T-cell (primary cell): ENCODE results near the gene RNASE7. TPM values are rescaled to one million over a fixed set of nuclear protein-coding genes. Genes with fewer than 3 reads are reported as not detected.

Experiments
- ATAC-seq, 4 experiments: fragments of 200-7000 bp in 3 of 4; fragments of 150-1000 bp in 1 of 4; cut with Tn5 transposase; replicated peaks in 1 of 4; 1 replicate in 3 of 4; 2 replicates in 1 of 4; pipeline ENCODE4 v1.10.0; 2021; ENCODE audit warnings: moderate library complexity in 3 of 4, mild to moderate bottlenecking in 2 of 4, moderate number of reproducible peaks in 1 of 4
- CTCF ChIA-PET, 2 donors: fragments of 300-600 bp; sonication (Branson Sonifier 250); formaldehyde crosslinking; loops; one replicate each; lab custom pipeline; 2022; ENCODE audit warnings: antibody characterized with exemption in 2 of 2; lab: Charles Lee
- POLR2A ChIA-PET, 2 donors: fragments of 300-600 bp; sonication (Branson Sonifier 250); formaldehyde crosslinking; loops; one replicate each; lab custom pipeline; 2022; ENCODE audit warnings: antibody characterized with exemption in 2 of 2; lab: Charles Lee
- DNase-seq, 35 experiments: peaks; one replicate each; pipeline versions ENCODE4 v3.0.0 to v3.0.0-alpha.2; 2013 to 2023
- H3K27ac ChIP-seq: one replicate; pipeline ENCODE4 v1.5.1; 2013; ENCODE audit warnings: low read length
- H3K27me3 ChIP-seq, 2 experiments: replicated peaks in 1 of 2; 1 replicate in 1 of 2; 2 replicates in 1 of 2; pipeline versions ENCODE4 v1.6.1 to v1.7.0; 2013; ENCODE audit warnings: low read length in 1 of 2, mixed read lengths in 1 of 2; ENCODE audit not compliant: control insufficient read depth in 2 of 2, insufficient read depth in 2 of 2; ENCODE audit errors: extremely low read depth in 1 of 2
- H3K36me3 ChIP-seq, 2 donors: 1 replicate in 1 of 2; 2 replicates in 1 of 2; pipeline versions ENCODE4 v1.6.1 to v1.7.0; 2013; ENCODE audit warnings: low read length in 1 of 2; ENCODE audit not compliant: control insufficient read depth in 2 of 2, insufficient read depth in 1 of 2; ENCODE audit errors: extremely low read depth in 1 of 2
- H3K4me1 ChIP-seq, 2 experiments: 1 replicate in 1 of 2; 2 replicates in 1 of 2; pipeline versions ENCODE4 v1.6.1 to v1.7.0; 2013; ENCODE audit warnings: low read length in 2 of 2, mixed read lengths in 1 of 2; ENCODE audit not compliant: insufficient read depth in 2 of 2, control insufficient read depth in 1 of 2; ENCODE audit errors: extremely low read depth in 1 of 2
- H3K4me3 ChIP-seq, 2 donors: 1 replicate in 1 of 2; 2 replicates in 1 of 2; pipeline versions ENCODE4 v1.5.1 to v1.7.0; 2013; ENCODE audit warnings: mild to moderate bottlenecking in 2 of 2, low read length in 1 of 2, moderate library complexity in 1 of 2; ENCODE audit not compliant: control insufficient read depth in 1 of 2; ENCODE audit errors: extremely low read depth in 1 of 2
- H3K9me3 ChIP-seq: 2 replicates; pipeline ENCODE4 v1.7.0; 2013
- H3K27ac Mint-ChIP-seq, 2 donors: one replicate each; pipeline ENCODE4 v1.8.0; 2020 to 2021; ENCODE audit warnings: mild to moderate bottlenecking in 2 of 2, mixed read lengths in 2 of 2
- H3K27me3 Mint-ChIP-seq, 2 donors: one replicate each; pipeline ENCODE4 v1.8.0; 2021 to 2022; ENCODE audit warnings: mixed read lengths in 2 of 2
- H3K36me3 Mint-ChIP-seq: one replicate; pipeline ENCODE4 v1.8.0; 2021; ENCODE audit warnings: mixed read lengths
- H3K4me1 Mint-ChIP-seq, 3 donors: one replicate each; pipeline ENCODE4 v1.8.0; 2020 to 2022; ENCODE audit warnings: mixed read lengths in 3 of 3, mild to moderate bottlenecking in 1 of 3
- H3K4me3 Mint-ChIP-seq, 3 donors: one replicate each; pipeline ENCODE4 v1.8.0; 2020 to 2022; ENCODE audit warnings: mild to moderate bottlenecking in 3 of 3, mixed read lengths in 3 of 3, moderate library complexity in 3 of 3
- H3K9me3 Mint-ChIP-seq, 3 donors: one replicate each; pipeline ENCODE4 v1.8.0; 2020 to 2022; ENCODE audit warnings: mixed read lengths in 3 of 3
- WGBS: methylation state at CpG from one replicate; pipeline ENCODE4 v1.1.5; 2013; ENCODE audit warnings: missing lambda C conversion rate; ENCODE audit not compliant: insufficient coverage; 5-methylcytosine and 5-hydroxymethylcytosine counted together
- total RNA-seq, 35 experiments: library from RNA in 6 of 35; stranded (reverse) in 6 of 35; fragments of 120-200 nt in 1 of 35; gene quantifications; one replicate each; pipeline versions ENCODE4 v1.2.1 to v1.2.4 and lab custom pipeline; 2013 to 2026

The RNASE7 gene
- total RNA-seq, 5 donors from 2014 or later (not counting 1 experiment from before 2014, with no cell fraction given) = not detected

DNA sequence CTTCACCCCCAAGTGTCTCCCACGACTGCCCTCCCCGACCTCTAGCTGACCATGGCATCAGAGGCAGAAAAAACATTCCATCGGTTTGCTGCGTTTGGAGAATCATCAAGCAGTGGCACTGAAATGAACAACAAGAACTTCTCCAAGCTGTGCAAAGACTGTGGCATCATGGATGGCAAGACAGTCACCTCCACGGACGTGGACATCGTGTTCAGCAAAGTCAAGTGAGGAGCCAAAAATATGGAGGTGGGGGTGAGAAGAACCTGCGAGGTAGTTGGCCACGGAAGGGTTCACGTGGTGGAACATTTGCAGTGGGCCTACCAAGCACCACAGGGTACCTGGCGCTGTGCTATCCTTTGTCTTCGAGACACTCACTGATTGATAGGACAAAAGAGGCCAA, 11.6 kb upstream of the RNASE7 start:
- H3K36me3 ChIP-seq = no peaks in the 10 kb centered on the region
- no peak overlapping the region for H3K27ac ChIP-seq
- POLR2A ChIA-PET = interaction anchor here in 1 of 2 donors (0.7 kb wide), 1 partner anchor 11 kb away, joined by 3 read pairs; no protein-coding TSS in a partner anchor
- H3K27me3 ChIP-seq = peaks cover 0 to 14% of the 10 kb centered on the region in 2 experiments
- Mint-ChIP-seq H3K4me1 (no peaks in the 10 kb centered on the region), H3K4me3 (no peak overlapping the region), H3K9me3 (no peaks in the 10 kb centered on the region), H3K27me3 (no peaks in the 10 kb centered on the region), H3K36me3 (no peaks in the 10 kb centered on the region), H3K27ac (no peak overlapping the region)
- H3K4me1 ChIP-seq = peaks cover 0 to 4% of the 10 kb centered on the region in 2 experiments
- DNase-seq (no peak), ATAC-seq (no peak)
- CTCF ChIA-PET = no interaction called here
- 72% methylated on average over 11 of the region's 12 CpGs for WGBS
- no peak overlapping the region for H3K4me3 ChIP-seq
- no peaks in the 10 kb centered on the region for H3K9me3 ChIP-seq

DNA sequence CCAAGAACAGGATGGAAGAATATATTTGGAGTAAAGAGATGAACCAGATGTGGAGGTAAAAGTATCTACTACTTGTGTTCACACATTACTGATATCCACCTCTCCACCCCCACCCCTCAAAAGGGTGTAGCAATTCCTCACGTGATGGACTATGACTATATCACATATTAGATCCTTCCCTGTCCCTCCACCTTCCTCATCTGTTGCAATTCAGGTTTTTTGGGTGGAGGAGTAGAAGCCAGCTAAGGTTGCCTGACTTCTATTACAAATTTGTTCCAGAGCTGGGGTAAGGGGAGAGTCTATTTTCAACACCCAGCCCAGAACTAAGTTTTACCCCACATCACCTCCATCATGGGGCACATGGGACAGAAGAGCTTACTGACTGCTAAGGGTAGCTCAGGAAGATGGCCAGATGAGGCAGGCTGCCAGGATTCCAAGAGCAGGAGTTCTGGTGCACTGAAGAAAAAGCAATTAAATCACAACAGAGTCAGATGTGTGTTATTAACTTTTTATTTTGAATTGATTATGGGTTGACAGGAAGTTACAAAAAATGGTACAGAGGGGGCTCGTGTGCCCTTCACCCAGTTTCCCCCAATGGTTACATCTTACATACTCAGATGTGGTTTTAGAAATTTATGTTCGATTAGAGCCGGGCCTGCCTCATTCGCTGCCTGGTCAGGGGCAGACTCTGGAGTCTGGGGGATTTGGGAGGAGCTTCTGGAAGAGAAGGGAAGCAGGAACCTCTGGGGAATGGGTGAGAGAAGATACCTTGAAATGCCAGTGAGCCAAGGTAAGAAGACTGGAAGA, 9.6 kb upstream of the RNASE7 start:
- H3K9me3 ChIP-seq = no peaks in the 10 kb centered on the region
- no peaks in the 10 kb centered on the region for H3K4me1 Mint-ChIP-seq
- no peak overlapping the region for H3K4me3 ChIP-seq
- peaks cover 0 to 18% of the 10 kb centered on the region in 2 experiments for H3K27me3 ChIP-seq
- no peak overlapping the region for H3K4me3 Mint-ChIP-seq
- H3K9me3 Mint-ChIP-seq = no peaks in the 10 kb centered on the region
- H3K27ac Mint-ChIP-seq = no peak overlapping the region
- ATAC-seq = no peak
- H3K4me1 ChIP-seq = no peaks in the 10 kb centered on the region
- CTCF ChIA-PET = interaction anchor here (1.0 to 1.5 kb wide), 2 partner anchors 17 to 18 kb away, joined by 3 to 7 read pairs; no protein-coding TSS in a partner anchor
- H3K36me3 Mint-ChIP-seq = no peaks in the 10 kb centered on the region
- POLR2A ChIA-PET = interaction anchor here in 1 of 2 donors (0.6 kb wide), 1 partner anchor 225 kb away, joined by 6 read pairs; no protein-coding TSS in a partner anchor
- DNase-seq = no peak
- H3K27me3 Mint-ChIP-seq = peaks cover 0 to 3% of the 10 kb centered on the region in 2 donors
- H3K36me3 ChIP-seq = no peaks in the 10 kb centered on the region
- no peak overlapping the region for H3K27ac ChIP-seq
- 89% methylated on average over 3 of the region's 5 CpGs for WGBS

DNA sequence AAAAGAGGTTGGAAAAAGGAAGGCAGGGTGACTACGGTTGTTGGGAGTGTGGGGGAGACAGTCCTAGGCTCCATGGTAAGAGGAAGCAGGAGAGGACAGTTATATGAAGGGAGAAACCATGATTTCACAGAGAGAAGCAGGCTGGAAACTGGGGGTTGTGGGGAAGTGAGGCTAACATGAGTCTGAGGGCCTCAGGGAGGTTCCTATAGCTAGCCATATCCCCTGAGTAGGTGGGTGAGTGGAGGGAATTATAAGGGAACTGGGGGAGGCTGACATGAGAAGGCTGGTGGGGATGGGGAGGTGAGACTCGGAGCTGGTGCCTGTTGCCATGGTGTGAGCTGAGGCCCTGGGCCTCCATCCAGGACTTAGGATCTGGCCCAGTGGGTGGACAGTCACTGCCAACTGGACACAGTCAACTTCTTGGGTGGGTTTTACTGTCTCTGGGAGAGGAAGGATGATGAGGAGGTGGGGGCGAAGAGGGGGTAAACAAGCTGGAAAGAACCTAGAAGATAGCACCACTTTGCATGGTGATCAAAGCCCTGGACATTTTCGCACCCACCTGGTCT, 8.9 kb upstream of the RNASE7 start:
- Histone ChIP-seq H3K36me3 (no peaks in the 10 kb centered on the region), H3K9me3 (no peaks in the 10 kb centered on the region), H3K4me1 (no peaks in the 10 kb centered on the region), H3K4me3 (no peak overlapping the region), H3K27me3 (peaks cover 0 to 18% of the 10 kb centered on the region in 2 experiments), H3K27ac (no peak overlapping the region)
- H3K9me3 Mint-ChIP-seq = no peaks in the 10 kb centered on the region
- ChIA-PET POLR2A (interaction anchor here in 1 of 2 donors (0.6 kb wide), 1 partner anchor 224 kb away, joined by 6 read pairs; no protein-coding TSS in a partner anchor), CTCF (interaction anchor here in 1 of 2 donors (0.8 to 1.5 kb wide), 2 partner anchors 14 to 19 kb away, joined by 4 to 7 read pairs; no protein-coding TSS in a partner anchor)
- no peak for DNase-seq
- H3K27ac Mint-ChIP-seq = no peak overlapping the region
- WGBS = 90% methylated on average over 4 of the region's 4 CpGs
- H3K36me3 Mint-ChIP-seq = no peaks in the 10 kb centered on the region
- ATAC-seq = no peak
- H3K27me3 Mint-ChIP-seq = peaks cover 0 to 3% of the 10 kb centered on the region in 2 donors
- no peaks in the 10 kb centered on the region for H3K4me1 Mint-ChIP-seq
- no peak overlapping the region for H3K4me3 Mint-ChIP-seq

DNA sequence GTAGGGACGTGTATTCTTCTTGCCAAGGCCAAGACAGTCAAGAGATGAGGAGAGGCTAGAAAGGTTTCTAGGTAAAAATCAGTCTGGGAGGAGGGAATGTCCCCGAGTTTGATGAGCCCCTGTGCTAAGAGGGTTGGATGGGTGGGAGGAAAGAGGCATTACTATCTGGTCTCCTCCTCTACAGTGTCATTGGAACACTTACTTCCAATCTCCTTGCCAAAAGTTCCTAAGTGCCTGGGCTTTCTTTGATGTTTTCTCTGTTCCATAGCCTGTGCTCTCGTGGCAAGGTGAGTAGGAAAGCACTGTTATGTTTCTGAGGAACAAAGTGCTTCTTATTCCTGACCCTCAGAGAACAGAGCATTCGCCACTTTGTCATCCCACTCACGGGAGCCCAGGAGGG, 7.5 kb upstream of the RNASE7 start, which contains the start of gene RNASE13:
TSS of gene RNASE13 (minus strand) at position 101 of the 400 bp plus-strand sequence. CDS start 519 bp downstream, outside the sequence.
- H3K27ac Mint-ChIP-seq = no peak within 1 kb of the TSS
- 70% methylated on average over 3 of the region's 5 CpGs for WGBS
- H3K27ac ChIP-seq = no peak within 1 kb of the TSS
- no peaks in the 10 kb centered on the region for H3K36me3 Mint-ChIP-seq
- H3K36me3 ChIP-seq = no peaks in the 10 kb centered on the region
- H3K27me3 Mint-ChIP-seq = peaks cover 0 to 3% of the 10 kb centered on the region in 2 donors
- H3K9me3 Mint-ChIP-seq = no peaks in the 10 kb centered on the region
- no peak within 1 kb of the TSS for H3K4me3 Mint-ChIP-seq
- H3K4me1 ChIP-seq = no peaks in the 10 kb centered on the region
- ChIA-PET POLR2A (no interaction called here), CTCF (interaction anchor here in 1 of 2 donors (1.0 to 3.2 kb wide), 2 partner anchors 20 to 26 kb away, joined by 4 to 21 read pairs; no protein-coding TSS in a partner anchor)
- H3K4me1 Mint-ChIP-seq = no peaks in the 10 kb centered on the region
- no peaks in the 10 kb centered on the region for H3K9me3 ChIP-seq
- no peak within 1 kb of the TSS for H3K4me3 ChIP-seq
- ATAC-seq (no peak), DNase-seq (no peak)
- H3K27me3 ChIP-seq = peaks cover 0 to 18% of the 10 kb centered on the region in 2 experiments

DNA sequence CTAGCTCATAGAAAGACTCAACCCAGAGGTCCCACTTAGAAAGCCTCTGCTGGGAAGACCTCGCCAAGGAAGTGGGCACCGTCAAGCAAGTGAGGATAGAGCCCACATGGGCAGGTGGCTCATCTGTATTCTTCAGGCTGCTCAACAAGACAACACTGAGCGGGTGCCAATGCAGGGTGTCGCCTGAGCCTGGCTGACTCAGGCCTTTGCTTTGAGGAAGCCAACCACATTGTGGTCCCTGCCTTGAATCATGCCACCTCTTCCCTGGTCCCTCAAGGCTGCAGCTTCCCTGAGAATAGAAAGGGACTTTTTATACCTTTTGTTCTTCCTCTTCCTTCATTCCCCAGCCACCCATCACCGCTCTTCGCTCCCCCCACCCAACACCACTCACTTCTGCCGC, 5.4 kb upstream of the RNASE7 start:
- H3K36me3 Mint-ChIP-seq = no peaks in the 10 kb centered on the region
- ATAC-seq (no peak), DNase-seq (no peak)
- H3K4me3 Mint-ChIP-seq = no peak overlapping the region
- 82% methylated on average over 5 of the region's 7 CpGs for WGBS
- Histone ChIP-seq H3K4me3 (no peak overlapping the region), H3K9me3 (no peaks in the 10 kb centered on the region), H3K36me3 (no peaks in the 10 kb centered on the region), H3K27ac (no peak overlapping the region), H3K4me1 (no peaks in the 10 kb centered on the region), H3K27me3 (peaks cover 0 to 11% of the 10 kb centered on the region in 2 experiments)
- POLR2A ChIA-PET = interaction anchor here in 1 of 2 donors (0.9 kb wide), 1 partner anchor 13 kb away, joined by 3 read pairs; no protein-coding TSS in a partner anchor
- no peaks in the 10 kb centered on the region for H3K4me1 Mint-ChIP-seq
- H3K9me3 Mint-ChIP-seq = no peaks in the 10 kb centered on the region
- CTCF ChIA-PET = interaction anchor here (0.6 to 3.2 kb wide), 4 partner anchors 22 to 57 kb away, joined by 3 to 21 read pairs (median 6); no protein-coding TSS in a partner anchor
- H3K27me3 Mint-ChIP-seq = peaks cover 0 to 3% of the 10 kb centered on the region in 2 donors
- no peak overlapping the region for H3K27ac Mint-ChIP-seq

DNA sequence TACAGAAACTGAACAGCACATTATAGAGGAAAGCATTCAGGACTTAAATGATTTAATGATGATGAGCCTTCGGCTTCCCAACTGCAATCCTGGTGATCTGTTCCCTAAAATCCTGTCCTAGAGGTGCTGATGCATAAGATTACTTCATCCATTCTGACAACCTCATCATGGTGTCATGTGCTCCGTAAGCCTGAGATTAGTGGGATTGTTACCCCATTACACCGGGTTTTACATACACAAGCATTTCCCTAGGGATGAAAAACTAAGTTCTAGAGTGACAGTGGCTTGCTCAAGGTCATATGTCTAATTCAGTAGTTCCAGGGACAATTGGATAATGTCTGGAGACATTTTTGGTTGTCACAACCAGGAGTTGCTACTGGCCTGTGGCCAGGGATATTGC, 5.0 kb upstream of the RNASE7 start:
- Histone ChIP-seq H3K9me3 (no peaks in the 10 kb centered on the region), H3K27ac (no peak overlapping the region), H3K36me3 (no peaks in the 10 kb centered on the region), H3K4me1 (no peaks in the 10 kb centered on the region), H3K27me3 (peaks cover 0 to 8% of the 10 kb centered on the region in 2 experiments), H3K4me3 (no peak overlapping the region)
- WGBS = 80% methylated on average over 1 of the region's 3 CpGs
- H3K36me3 Mint-ChIP-seq = no peaks in the 10 kb centered on the region
- ChIA-PET CTCF (interaction anchor here (0.6 to 2.3 kb wide), 2 partner anchors 22 kb away, joined by 3 to 10 read pairs; no protein-coding TSS in a partner anchor), POLR2A (interaction anchor here in 1 of 2 donors (0.9 kb wide), 1 partner anchor 13 kb away, joined by 3 read pairs; no protein-coding TSS in a partner anchor)
- no peaks in the 10 kb centered on the region for H3K9me3 Mint-ChIP-seq
- no peak overlapping the region for H3K4me3 Mint-ChIP-seq
- no peaks in the 10 kb centered on the region for H3K4me1 Mint-ChIP-seq
- no peak overlapping the region for H3K27ac Mint-ChIP-seq
- peaks cover 3% of the 10 kb centered on the region in 2 donors for H3K27me3 Mint-ChIP-seq
- ATAC-seq (no peak), DNase-seq (no peak)
